ENCODE data around the gene RTTN.
"Not testable (repeated sequence)": the region's sequence is repeated elsewhere in the genome, so short reads cannot be mapped to it uniquely, and the experiment has no call there.

Gene RTTN

DNA sequence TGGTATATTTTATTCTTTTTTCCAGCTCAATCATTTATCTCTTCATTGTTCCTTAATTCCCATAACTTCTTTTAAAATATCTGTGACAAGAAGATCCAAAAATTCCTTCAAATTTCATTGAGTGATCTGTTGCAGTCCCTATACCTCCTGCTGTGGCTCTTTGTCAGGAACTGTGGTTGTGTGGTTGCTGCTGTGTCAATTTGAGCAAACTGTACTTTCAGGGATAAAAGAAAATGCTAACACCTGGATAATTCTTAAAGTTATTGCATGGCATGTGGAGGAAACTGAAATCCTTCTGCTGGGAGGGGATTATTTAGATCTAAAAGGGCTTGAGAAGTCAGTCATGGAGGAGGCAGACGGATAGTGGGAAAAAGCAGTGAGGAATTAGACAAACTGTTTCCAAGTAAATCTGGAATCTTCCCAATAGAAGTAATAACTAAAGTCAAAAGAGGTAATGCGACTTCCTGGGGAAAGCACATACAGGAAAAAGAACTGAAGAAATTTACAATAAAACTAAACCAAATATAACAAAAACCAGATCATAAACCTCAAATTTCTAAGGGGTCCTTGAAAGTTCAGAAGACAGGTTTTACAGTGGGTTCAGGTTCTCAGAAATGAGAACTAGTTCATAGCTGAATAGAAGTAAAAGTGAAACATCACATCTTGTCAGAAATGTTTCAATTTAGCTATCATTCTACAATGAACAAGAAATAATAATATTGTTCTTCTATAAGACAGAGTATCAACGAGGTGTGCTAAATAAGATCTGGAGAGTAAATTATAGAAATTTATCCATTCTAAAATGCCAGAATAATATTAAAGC, 224.3 kb downstream of the RTTN start:
- no peak for DNase-seq (ENCODE audit: low read depth, low spot score)

DNA sequence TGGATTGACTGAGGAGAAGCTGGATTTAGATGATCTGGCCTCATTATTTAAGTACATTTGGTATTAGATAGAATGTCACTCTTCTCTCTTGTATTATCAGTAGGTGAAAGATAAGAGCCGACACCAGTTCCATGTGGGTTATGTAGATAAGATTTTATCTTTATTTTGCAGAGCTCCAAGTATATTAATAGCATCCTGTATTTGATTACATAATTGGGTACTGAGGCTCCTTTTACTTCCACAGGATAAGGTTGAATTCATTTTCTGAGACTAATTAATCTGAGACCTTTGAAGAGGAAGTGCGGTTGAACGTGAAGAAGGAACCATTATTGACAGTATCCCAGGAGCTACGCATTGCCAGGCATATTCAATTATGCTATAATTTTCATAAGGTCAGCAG, 225.0 kb downstream of the RTTN start:
- no peak for DNase-seq (ENCODE audit: low read depth, low spot score)

DNA sequence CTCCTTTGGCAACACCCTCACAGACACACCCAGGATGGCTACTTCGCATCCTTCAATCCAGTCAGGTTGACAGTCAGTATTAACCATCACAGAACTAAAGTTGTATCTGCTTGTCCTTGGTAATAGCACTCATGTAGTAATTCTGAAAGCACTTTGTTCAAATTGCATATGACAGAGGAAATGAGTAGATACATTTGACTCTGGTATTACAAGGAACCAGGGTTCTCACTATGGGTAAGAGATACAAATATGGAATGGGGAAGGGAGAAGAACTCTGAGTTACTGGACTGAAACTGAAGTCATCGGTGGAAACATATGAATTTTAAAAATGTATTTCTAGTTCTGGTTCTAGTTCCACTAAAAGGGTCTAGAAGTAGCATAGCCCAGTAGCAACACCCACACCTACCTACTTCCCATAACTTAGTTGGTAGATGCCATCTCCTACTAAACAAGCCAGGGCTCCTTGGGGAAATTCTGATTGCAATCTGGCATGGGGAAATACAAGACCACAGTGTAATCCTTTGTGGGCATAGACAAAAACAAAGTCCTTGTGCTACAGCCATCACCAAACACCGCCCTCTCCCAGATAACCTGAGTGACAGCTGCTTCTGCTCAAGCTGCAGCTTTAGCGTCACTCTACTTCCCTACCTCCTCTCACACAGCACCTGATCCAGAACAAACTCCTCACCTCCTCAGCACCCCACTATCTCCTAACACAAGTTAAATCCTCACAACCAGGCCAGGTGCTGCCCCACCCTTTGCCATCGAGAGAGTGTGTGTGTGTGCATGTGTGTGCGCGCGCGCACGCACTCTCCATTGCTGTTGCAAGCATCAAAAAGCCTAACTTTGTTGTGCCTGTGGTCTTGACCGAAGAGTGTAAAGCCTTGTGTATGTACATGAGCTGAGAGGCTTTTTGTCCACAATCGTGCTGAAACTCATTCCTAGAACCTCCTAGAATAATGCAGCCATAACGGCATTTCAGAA, 226.5 kb downstream of the RTTN start:
- no peak for DNase-seq (ENCODE audit: low read depth, low spot score)

DNA sequence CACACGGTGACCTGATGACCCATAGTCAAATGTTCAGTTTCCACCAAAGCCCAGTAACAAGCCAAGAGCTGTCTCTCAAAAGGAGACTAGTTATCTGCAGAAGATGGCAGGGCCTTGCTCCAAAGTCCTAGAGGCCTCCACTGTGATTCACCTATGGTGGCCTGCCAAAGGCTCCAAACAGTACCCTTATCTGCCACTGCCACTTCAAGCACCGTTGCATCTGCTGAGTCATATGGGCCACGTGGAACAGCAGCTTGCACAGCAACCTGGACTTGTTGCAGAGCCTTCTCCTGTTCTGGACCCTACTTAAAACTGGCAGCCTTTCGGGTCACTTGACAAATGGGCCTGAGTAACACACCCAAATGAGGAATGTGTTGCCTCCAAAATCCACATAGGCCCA, 230.2 kb downstream of the RTTN start:
- DNase-seq (ENCODE audit: low read depth, low spot score) = not testable (repeated sequence)

DNA sequence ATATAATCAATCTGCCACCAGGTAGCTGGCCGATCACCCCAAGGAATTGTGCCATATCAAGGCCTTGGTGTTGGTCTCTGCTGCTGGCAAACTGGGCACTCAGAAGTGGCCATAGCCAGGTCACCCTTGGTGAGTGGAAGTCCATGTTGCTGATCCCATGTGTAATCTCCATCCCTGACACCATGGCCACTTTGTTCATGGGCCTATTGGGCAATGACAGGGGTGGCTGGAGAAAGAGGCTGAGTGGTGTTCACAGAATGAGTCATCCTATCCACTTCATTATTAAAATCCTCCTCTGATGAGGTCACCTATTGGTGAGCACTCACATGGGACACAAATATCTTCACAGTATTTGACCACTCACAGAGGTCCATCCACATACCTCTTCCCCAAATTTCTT, 231.1 kb downstream of the RTTN start:
- peak; percentile 32 for DNase-seq (ENCODE audit: low read depth, low spot score)

DNA sequence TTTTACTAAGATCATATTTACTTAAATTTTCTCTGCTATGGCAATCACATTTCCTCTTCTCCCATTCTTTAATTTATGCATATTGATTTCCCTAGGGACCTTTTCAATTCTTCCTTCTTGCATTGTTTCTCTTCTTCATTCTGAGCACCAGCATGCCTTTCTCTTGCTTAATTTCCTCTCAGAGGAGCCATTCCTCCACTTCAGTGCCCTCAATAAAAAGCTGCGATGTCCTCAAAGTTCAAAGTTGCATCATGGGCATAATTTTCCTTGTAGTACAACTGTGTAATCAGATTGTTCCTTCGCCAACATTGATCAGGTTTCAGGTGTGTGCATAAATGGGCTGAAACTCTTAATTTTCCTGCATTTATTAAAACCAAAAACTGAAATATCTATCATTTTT, 236.0 kb downstream of the RTTN start:
- DNase-seq (ENCODE audit: low read depth, low spot score) = no peak

DNA sequence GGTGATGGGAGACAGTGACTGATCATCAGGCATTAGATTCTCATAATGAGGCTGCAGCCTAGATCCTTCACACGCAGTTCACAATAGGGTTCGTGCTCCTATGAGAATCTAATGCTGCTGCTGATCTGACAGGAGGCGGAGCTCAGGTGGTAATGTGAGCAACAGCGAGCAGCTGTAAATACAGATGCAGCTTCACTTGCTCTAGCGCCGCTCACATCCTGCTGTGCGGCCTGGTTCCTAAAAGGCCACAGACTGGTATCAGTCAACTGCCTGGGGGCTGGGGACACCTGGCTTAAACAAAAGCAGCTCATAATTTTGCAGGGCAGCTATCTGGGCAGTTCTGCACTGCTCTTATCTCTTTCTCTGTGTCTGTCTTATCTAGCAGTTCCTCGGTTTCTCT, 237.4 kb downstream of the RTTN start:
- DNase-seq (ENCODE audit: low read depth, low spot score) = no peak

DNA sequence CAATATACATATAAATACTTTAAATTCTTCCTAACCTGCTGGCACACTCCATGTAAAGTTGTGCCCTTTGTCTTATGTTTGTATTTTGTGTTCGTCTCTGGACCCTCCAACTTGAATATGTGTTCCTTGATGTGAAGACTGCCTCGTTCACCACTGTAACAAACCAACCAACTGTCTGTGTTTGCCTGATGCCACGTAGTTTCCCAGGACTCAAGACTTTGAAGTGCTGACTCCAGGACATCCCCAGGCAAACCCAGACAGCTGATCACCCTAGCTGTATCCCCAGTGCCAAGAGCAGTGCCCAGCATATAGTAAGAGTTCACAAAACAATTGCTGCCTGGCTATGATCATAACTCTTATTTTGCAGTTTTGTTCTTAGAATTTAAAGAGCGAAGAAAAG, 242.3 kb downstream of the RTTN start:
- DNase-seq (ENCODE audit: low read depth, low spot score) = no peak

DNA sequence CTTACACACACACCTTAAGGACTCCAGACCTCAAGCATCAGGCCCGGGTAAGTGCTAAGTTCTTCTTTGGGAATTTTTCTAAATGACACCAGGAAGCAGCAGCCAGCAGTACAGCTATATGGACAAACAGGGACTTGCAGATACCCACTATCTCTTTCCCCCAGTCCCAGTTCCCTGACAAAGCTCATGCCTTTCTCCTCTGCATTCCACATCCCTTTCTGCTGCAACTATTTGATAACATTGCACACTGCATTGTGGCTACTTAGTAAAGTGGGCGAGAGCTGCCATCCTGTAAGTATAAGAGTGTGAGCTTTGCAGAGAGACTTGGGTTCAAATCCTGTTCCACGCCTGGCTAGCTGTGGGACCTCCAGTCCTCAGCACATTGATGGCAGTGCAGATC, 243.8 kb downstream of the RTTN start:
- no peak for DNase-seq (ENCODE audit: low read depth, low spot score)

DNA sequence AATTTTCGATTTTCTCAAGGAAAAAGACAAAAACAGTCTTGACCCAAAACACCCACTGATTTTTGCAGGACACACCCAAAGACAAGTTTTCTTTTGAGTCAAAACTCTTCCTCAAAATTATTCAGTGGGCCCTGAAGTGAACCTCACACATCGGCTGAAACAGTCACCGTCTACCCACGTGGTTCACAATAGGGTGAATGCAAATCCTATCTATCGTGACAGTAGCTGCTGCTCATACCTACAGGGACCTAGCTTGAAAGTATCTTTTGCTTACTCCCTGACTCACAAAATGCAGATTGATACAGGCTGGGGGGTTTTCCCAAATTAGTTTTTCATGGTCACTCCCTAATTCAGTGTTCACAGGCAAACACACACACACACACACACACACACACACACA, 247.1 kb downstream of the RTTN start:
- DNase-seq (ENCODE audit: low read depth, low spot score) = no peak

DNA sequence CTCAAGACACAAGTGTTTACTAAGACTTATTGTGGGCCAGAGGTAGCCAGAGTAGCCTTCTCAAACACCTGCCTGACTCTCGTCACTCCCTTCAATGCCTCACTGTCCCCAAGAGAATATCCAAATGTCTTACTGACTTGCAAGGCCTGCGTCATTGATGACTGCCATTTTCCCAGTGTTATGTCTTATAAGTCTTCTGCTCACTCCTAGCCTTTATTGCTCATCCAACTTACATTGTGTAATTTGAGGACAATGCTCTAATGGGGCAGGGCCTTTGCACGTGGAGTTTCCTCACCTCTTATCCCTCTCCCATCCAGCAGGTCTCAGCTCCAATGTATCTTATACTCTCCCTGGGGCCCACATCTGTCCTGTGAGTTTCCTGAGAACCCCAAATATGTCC, 247.7 kb downstream of the RTTN start:
- DNase-seq (ENCODE audit: low read depth, low spot score) = no peak

DNA sequence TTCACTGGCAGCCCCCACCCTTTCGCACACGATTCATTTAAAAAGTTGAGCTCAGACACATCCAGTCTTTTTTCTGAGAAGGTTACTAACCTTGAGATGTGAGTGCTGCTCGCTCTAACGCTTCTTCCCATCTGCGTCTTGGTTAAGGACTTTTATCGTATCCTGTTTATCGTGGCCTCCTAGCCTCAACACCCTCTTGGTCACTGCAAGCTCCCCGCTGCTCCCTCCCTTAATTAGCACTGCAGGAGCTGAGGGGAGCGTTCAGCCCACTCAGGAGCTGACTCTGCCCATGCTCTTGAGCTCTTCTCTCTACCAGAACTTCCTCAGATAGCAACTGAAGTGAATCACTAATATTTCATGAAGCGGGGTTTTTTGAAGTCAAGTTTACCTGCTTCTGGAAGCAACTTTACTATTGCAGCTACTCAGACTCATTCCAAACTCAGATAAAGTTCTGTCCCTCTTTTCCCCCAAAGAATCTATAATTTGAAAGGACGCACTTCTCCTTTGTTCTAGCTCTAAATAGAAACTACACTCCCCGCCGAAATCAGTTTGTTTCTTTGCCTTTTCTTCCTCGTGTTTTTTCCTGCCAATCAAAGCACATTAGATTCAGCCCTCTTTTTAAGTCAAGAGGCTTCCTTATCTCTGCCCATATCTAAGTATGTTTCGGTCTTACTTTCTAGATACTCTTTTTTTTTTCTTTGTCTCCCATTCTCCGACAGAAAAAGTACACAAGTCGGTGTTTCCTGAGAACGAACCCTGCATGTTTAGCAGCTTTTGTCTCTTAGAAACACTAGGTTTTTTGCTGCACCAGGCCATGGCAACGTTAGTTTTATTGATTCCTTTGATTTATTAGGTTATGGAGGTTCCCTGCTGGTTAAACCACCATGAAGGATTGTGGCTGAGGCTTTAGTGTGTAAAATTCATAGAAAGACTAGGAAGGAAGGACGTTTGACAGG, 248.5 kb downstream of the RTTN start:
- no peak for DNase-seq (ENCODE audit: low read depth, low spot score)

DNA sequence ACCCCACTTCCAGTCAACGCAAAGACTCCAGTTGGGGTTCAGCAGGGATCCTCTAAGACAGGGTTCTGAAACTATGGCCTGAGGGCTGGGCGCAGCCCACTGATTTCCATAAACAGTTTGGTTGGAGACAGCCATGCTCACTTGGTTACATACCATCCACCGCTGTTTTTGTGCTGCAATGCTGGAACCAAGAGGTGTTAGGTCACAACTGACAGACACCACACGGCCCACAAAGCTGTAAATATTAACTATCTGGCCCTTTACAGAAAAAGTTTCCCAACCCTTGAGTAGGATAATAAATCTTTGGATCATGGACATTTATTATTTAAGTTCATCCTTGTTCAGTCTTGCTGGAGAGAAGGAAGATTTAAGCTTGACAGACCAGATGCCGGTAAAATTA, 249.4 kb downstream of the RTTN start:
- no peak for DNase-seq (ENCODE audit: low read depth, low spot score)

DNA sequence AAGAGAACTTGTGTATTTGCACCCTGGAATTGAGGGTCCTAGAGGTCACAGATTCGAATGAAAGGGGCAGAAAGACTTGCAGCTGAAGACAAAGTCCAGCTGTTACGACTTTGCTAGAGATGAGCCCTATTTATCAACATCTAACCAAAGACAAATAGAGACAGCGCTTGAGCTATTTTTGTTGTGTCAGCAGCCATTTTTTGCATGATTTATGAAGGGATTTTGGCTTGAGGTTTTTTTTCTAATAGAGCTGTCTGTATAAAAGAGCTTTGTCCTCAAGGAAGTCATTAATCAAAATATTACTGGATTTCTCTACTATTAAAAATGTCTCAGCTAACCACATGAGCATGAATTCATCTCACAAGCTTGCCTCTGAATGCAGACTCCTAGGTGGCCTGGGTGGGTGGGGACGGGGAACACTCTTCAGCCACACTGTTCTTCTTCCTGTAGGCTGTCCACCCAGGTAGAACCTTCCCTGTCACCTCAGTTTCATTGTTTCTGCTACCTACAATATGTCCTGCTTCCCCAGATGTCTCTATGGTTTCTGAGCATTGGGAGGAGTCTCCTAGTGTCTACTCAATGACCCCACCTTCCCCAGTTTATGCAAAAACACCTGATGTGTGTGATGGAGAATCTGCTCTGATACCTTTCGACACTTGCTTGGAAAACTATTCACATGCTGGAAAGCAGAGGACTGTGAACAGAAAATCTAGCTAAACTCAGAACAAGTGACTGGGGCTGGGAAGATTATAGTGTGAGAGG, 250.6 kb downstream of the RTTN start:
- DNase-seq (ENCODE audit: low read depth, low spot score) = no peak

DNA sequence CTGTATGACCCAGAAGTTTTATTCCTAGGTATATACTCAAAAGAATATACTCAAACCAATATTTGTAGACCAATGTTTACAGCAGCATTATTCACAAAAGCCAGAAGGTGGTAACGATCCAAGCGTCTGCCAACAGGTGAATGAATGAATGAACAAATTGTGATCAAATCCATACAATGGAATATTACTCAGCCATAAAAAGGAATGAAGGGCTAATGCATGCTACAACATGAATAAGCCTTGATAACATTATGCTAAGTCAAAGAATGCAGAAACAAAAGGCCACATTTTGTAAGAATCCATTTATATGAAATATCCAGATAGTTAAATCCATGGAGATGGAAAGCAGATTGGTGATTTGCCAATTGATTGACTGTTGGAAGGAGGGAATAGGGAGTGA, 252.3 kb downstream of the RTTN start:
- no peak for DNase-seq (ENCODE audit: low read depth, low spot score)
